Measurements from ENCODE around the gene MAN2B2.

MAN2B2 gene

GRCh38 chr4:6568148-6568547 lies 6.8 kb upstream of the MAN2B2 start:
- no peak for DNase-seq

- DNase-seq: no peak
These were observed 6.2 kb upstream of the MAN2B2 start for GRCh38 chr4:6568689-6569332.

GRCh38 chr4:6571608-6572007 lies 3.4 kb upstream of the MAN2B2 start:
- no peak for DNase-seq

- no peak for DNase-seq
These were observed 1.4 kb upstream of the MAN2B2 start for GRCh38 chr4:6573551-6573950.

GRCh38 chr4:6573986-6574746 lies 823 bp upstream of the MAN2B2 start:
- no peak for DNase-seq

- no peak for DNase-seq
These were observed 683 bp downstream of the MAN2B2 start for GRCh38 chr4:6575503-6576240.

- DNase-seq: no peak
These were observed 1.5 kb downstream of the MAN2B2 start for GRCh38 chr4:6576512-6576911.

- no peak for DNase-seq
These were observed 1.9 kb downstream of the MAN2B2 start for GRCh38 chr4:6576932-6577331.

GRCh38 chr4:6577409-6577808 lies 2.4 kb downstream of the MAN2B2 start:
- no peak for DNase-seq

GRCh38 chr4:6578221-6578620 lies 3.2 kb downstream of the MAN2B2 start:
- DNase-seq: no peak

- DNase-seq: no peak
These were observed 5.4 kb downstream of the MAN2B2 start for GRCh38 chr4:6580353-6580752.

- DNase-seq: no peak
These were observed 6.7 kb downstream of the MAN2B2 start for GRCh38 chr4:6581566-6582121.

GRCh38 chr4:6582889-6583490 lies 8.0 kb downstream of the MAN2B2 start:
- peak in 2 of 4 experiments; percentile 12 to 16 for DNase-seq

GRCh38 chr4:6584865-6585264 lies 9.9 kb downstream of the MAN2B2 start:
- DNase-seq: no peak

- no peak for DNase-seq
These were observed 11.8 kb downstream of the MAN2B2 start for GRCh38 chr4:6586715-6587325.

- no peak for DNase-seq
These were observed 14.5 kb downstream of the MAN2B2 start for GRCh38 chr4:6589444-6589843.

GRCh38 chr4:6591313-6591712 lies 16.3 kb downstream of the MAN2B2 start:
- DNase-seq: no peak

GRCh38 chr4:6591781-6592180 lies 16.8 kb downstream of the MAN2B2 start:
- DNase-seq: no peak

GRCh38 chr4:6592804-6593563 lies 18.0 kb downstream of the MAN2B2 start:
- no peak for DNase-seq

GRCh38 chr4:6594341-6594740 lies 19.4 kb downstream of the MAN2B2 start:
- DNase-seq: no peak

GRCh38 chr4:6594826-6595355 lies 19.9 kb downstream of the MAN2B2 start:
- DNase-seq: no peak
